H9 (cell line): Measurements from ENCODE around the gene KLHDC9. TPM values are rescaled to one million over a fixed set of nuclear protein-coding genes. Genes with fewer than 3 reads are reported as not detected.

Source experiments
- DNase-seq: peaks from one replicate; pipeline ENCODE4 v3.0.0-alpha.2; 2017
- H2AFZ ChIP-seq: one replicate; pipeline ENCODE4 v1.6.1; 2013; ENCODE audit warnings: mild to moderate bottlenecking, low read length, control low read depth, moderate library complexity
- H2AK5ac ChIP-seq: 2 replicates; pipeline ENCODE4 v1.6.1; 2013; ENCODE audit warnings: low read length, control low read depth, mixed read lengths; ENCODE audit not compliant: insufficient read length
- H2BK120ac ChIP-seq: one replicate; pipeline ENCODE4 v1.6.1; 2013; ENCODE audit warnings: low read depth, mild to moderate bottlenecking, low read length, control low read depth, inconsistent platforms; ENCODE audit not compliant: poor library complexity, severe bottlenecking
- H2BK12ac ChIP-seq: 2 replicates; pipeline ENCODE4 v1.6.1; 2013; ENCODE audit warnings: low read length, control low read depth, mixed read lengths, low read depth; ENCODE audit not compliant: insufficient read length
- H2BK15ac ChIP-seq: 2 replicates; pipeline ENCODE4 v1.6.1; 2013; ENCODE audit warnings: low read depth, low read length, control low read depth
- H2BK20ac ChIP-seq: one replicate; pipeline ENCODE4 v1.6.1; 2013; ENCODE audit warnings: low read depth, mild to moderate bottlenecking, low read length, control low read depth, inconsistent platforms; ENCODE audit not compliant: poor library complexity, severe bottlenecking
- H2BK5ac ChIP-seq: 2 replicates; pipeline ENCODE4 v1.6.1; 2013; ENCODE audit warnings: low read length, control low read depth, mixed read lengths; ENCODE audit not compliant: insufficient read length
- H3K14ac ChIP-seq: 2 replicates; pipeline ENCODE4 v1.6.1; 2013; ENCODE audit warnings: low read length, control low read depth; ENCODE audit not compliant: insufficient read depth
- H3K18ac ChIP-seq: 2 replicates; pipeline ENCODE4 v1.6.1; 2013; ENCODE audit warnings: low read depth, mild to moderate bottlenecking, mixed read lengths, low read length, control low read depth; ENCODE audit not compliant: insufficient read length
- H3K23ac ChIP-seq: 2 replicates; pipeline ENCODE4 v1.6.1; 2013; ENCODE audit warnings: low read length, control low read depth, mixed read lengths, low read depth; ENCODE audit not compliant: insufficient read length
- H3K23me2 ChIP-seq: 2 replicates; pipeline ENCODE4 v1.6.1; 2013; ENCODE audit warnings: low read depth, mild to moderate bottlenecking, mixed read lengths, low read length, control low read depth; ENCODE audit not compliant: insufficient read length, poor library complexity, severe bottlenecking
- H3K27ac ChIP-seq: 2 replicates; pipeline ENCODE4 v1.5.1; 2013; ENCODE audit warnings: low read length, control low read depth, mixed read lengths, low read depth; ENCODE audit not compliant: insufficient read length
- H3K27me3 ChIP-seq: 2 replicates; pipeline ENCODE4 v1.6.1; 2013; ENCODE audit warnings: low read length, control low read depth, inconsistent platforms; ENCODE audit not compliant: insufficient read depth
- H3K4ac ChIP-seq: 2 replicates; pipeline ENCODE4 v1.6.1; 2013; ENCODE audit warnings: low read depth, mild to moderate bottlenecking, control low read depth, inconsistent platforms, low read length, moderate library complexity
- H3K4me1 ChIP-seq: 2 replicates; pipeline ENCODE4 v1.6.1; 2013; ENCODE audit warnings: low read length, control low read depth, inconsistent platforms; ENCODE audit not compliant: insufficient read depth
- H3K4me2 ChIP-seq: 2 replicates; pipeline ENCODE4 v1.6.1; 2013; ENCODE audit warnings: low read length, control low read depth, mixed read lengths; ENCODE audit not compliant: insufficient read length, insufficient read depth
- H3K56ac ChIP-seq: 2 replicates; pipeline ENCODE4 v1.6.1; 2013; ENCODE audit warnings: low read depth, mild to moderate bottlenecking, mixed read lengths, low read length, control low read depth; ENCODE audit not compliant: insufficient read length
- H3K79me1 ChIP-seq: 2 replicates; pipeline ENCODE4 v1.6.1; 2013; ENCODE audit warnings: low read depth, mild to moderate bottlenecking, moderate library complexity, low read length, control low read depth, inconsistent platforms; ENCODE audit not compliant: insufficient read depth, poor library complexity, severe bottlenecking
- H3K79me2 ChIP-seq: 2 replicates; pipeline ENCODE4 v1.6.1; 2013; ENCODE audit warnings: low read length, control low read depth, inconsistent platforms; ENCODE audit not compliant: insufficient read depth
- H3K9ac ChIP-seq: 2 replicates; pipeline ENCODE4 v1.6.1; 2013; ENCODE audit warnings: low read length, control low read depth, mixed read lengths; ENCODE audit not compliant: insufficient read length; ENCODE audit errors: extremely low read depth
- H3K9me3 ChIP-seq: one replicate; pipeline ENCODE4 v1.6.1; 2013; ENCODE audit warnings: low read depth, low read length, inconsistent platforms; ENCODE audit not compliant: control insufficient read depth
- H3T11ph ChIP-seq: one replicate; pipeline ENCODE4 v1.6.1; 2013; ENCODE audit warnings: mild to moderate bottlenecking, low read length, control low read depth, inconsistent platforms
- H4K20me1 ChIP-seq: one replicate; pipeline ENCODE4 v1.6.1; 2013; ENCODE audit not compliant: control insufficient read depth, insufficient read length, insufficient read depth
- H4K5ac ChIP-seq: 2 replicates; pipeline ENCODE4 v1.6.1; 2013; ENCODE audit warnings: low read depth, mild to moderate bottlenecking, mixed read lengths, low read length, control low read depth; ENCODE audit not compliant: insufficient read length
- H4K8ac ChIP-seq: replicated peaks from 2 replicates; pipeline ENCODE4 v1.6.1; 2013; ENCODE audit warnings: low read length, control low read depth, mixed read lengths, low read depth; ENCODE audit not compliant: insufficient read length
- H4K91ac ChIP-seq: 2 replicates; pipeline ENCODE4 v1.6.1; 2013; ENCODE audit warnings: low read depth, mild to moderate bottlenecking, moderate library complexity, mixed read lengths, low read length, control low read depth; ENCODE audit not compliant: insufficient read length
- H3K27ac Mint-ChIP-seq, 3 experiments: 2 replicates in 2 of 3; 3 replicates in 1 of 3; pipeline ENCODE4 v1.8.0; 2020 to 2021; ENCODE audit warnings: mixed read lengths in 3 of 3, mild to moderate bottlenecking in 1 of 3, moderate library complexity in 1 of 3
- H3K27me3 Mint-ChIP-seq: 2 replicates; pipeline ENCODE4 v1.8.0; 2021; ENCODE audit warnings: low read depth, mild to moderate bottlenecking, moderate library complexity, mixed read lengths
- H3K36me3 Mint-ChIP-seq, 3 experiments: 2 replicates in 2 of 3; 3 replicates in 1 of 3; pipeline ENCODE4 v1.8.0; 2020 to 2021; ENCODE audit warnings: low read depth in 3 of 3, mixed read lengths in 3 of 3; ENCODE audit not compliant: insufficient read depth in 1 of 3
- H3K4me1 Mint-ChIP-seq, 2 experiments: 2 replicates each; pipeline ENCODE4 v1.8.0; 2020; ENCODE audit warnings: mixed read lengths in 2 of 2
- H3K4me3 Mint-ChIP-seq, 2 experiments: 2 replicates in 1 of 2; 3 replicates in 1 of 2; pipeline ENCODE4 v1.8.0; 2020 to 2021; ENCODE audit warnings: mild to moderate bottlenecking in 2 of 2, mixed read lengths in 2 of 2, moderate library complexity in 1 of 2
- H3K9me3 Mint-ChIP-seq, 2 experiments: 2 replicates in 1 of 2; 3 replicates in 1 of 2; pipeline ENCODE4 v1.8.0; 2020; ENCODE audit warnings: mild to moderate bottlenecking in 2 of 2, mixed read lengths in 2 of 2, moderate library complexity in 1 of 2
- WGBS: extraction: QIAGEN DNeasy Blood & Tissue Kit; methylation state at CpG from one replicate; pipeline ENCODE4 v1.1.7; 2013; ENCODE audit warnings: missing lambda C conversion rate, low lambda C conversion rate, mixed read lengths; ENCODE audit not compliant: insufficient read length; ENCODE audit errors: extremely low coverage; 5-methylcytosine and 5-hydroxymethylcytosine counted together
- total RNA-seq: library from RNA; stranded (reverse); gene quantifications from 2 replicates; pipeline ENCODE4 v1.2.1, GENCODE V29; 2021
- TF ChIP-seq, protein P1 (sequence below): fragments of 200-600 bp; sonication (generic); conservative IDR thresholded peaks from 3 replicates; pipeline ENCODE4 v1.8.0; 2021; ENCODE audit warnings: antibody characterized with exemption, mild to moderate bottlenecking

KLHDC9 gene
- total RNA-seq, 1 experiment from 2014 or later: 6.6 TPM

DNA sequence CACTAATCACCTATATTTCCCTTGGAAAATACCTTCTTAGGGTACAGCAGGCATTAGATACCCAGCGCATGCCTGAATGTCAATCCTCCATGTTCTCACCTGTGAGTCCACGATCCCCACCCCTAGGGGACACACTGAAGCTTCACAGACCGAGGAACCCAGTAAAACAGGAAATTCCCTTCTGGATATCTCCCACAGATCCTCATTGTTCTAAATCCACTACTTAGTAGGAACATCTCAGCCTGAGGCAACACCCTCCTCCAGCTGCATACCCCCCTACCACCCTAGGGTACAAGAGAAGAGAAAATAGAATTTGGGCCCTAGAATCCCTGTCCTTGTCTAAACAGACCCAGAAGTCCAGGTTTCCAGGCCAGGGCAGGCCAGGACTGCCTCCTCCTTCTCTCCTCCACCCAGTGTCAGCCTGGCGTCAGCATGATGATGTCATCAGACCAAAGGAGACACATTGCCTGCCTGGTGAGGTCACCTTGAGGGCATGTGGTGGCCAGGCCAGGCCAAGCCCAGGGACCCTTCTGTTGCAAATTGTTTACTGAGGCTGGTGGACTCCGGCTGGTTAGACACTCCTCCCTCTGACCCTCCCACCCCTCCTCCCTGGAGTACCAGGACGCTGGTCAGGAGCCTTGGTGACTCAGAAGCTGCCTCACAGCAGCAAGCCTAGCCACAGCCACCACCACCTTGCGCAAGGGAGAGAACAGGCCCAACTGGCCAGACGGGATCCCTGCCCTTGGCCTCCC, 15.0 kb upstream of the KLHDC9 start:
- Mint-ChIP-seq H3K27me3 (no peaks in the 10 kb centered on the region; the same call in 1 of the 2 replicates), H3K4me1 (peaks cover 51 to 52% of the 10 kb centered on the region in 2 experiments), H3K36me3 (no peaks in the 10 kb centered on the region), H3K27ac (peak overlapping the region in 2 of 3 experiments; percentile 44 to 61; a peak in 2 of 7 replicates), H3K4me3 (no peak overlapping the region; a peak in 1 of 5 replicates), H3K9me3 (no peaks in the 10 kb centered on the region)
- TF ChIP-seq, protein P1, sequence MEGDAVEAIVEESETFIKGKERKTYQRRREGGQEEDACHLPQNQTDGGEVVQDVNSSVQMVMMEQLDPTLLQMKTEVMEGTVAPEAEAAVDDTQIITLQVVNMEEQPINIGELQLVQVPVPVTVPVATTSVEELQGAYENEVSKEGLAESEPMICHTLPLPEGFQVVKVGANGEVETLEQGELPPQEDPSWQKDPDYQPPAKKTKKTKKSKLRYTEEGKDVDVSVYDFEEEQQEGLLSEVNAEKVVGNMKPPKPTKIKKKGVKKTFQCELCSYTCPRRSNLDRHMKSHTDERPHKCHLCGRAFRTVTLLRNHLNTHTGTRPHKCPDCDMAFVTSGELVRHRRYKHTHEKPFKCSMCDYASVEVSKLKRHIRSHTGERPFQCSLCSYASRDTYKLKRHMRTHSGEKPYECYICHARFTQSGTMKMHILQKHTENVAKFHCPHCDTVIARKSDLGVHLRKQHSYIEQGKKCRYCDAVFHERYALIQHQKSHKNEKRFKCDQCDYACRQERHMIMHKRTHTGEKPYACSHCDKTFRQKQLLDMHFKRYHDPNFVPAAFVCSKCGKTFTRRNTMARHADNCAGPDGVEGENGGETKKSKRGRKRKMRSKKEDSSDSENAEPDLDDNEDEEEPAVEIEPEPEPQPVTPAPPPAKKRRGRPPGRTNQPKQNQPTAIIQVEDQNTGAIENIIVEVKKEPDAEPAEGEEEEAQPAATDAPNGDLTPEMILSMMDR: no peak
- H2BK20ac ChIP-seq: no peak overlapping the region
- no peak for DNase-seq
- no peak overlapping the region for H3K4me2 ChIP-seq
- no peak overlapping the region for H3K27ac ChIP-seq
- H3K79me1 ChIP-seq: no peaks in the 10 kb centered on the region
- H3K18ac ChIP-seq: no peak overlapping the region
- H3K4ac ChIP-seq: no peak overlapping the region
- H2BK120ac ChIP-seq: no peak overlapping the region
- no peaks in the 10 kb centered on the region for H4K20me1 ChIP-seq
- no peaks in the 10 kb centered on the region for H3K79me2 ChIP-seq
- H2AK5ac ChIP-seq: no peak overlapping the region
- no peak overlapping the region for H2BK15ac ChIP-seq
- no peak overlapping the region for H3K9ac ChIP-seq
- H4K91ac ChIP-seq: no peak overlapping the region
- no peak overlapping the region for H3K56ac ChIP-seq
- no peak overlapping the region for H4K5ac ChIP-seq
- no peaks in the 10 kb centered on the region for H3K9me3 ChIP-seq
- no peak overlapping the region for H3T11ph ChIP-seq
- no peak overlapping the region for H2BK5ac ChIP-seq
- H3K23me2 ChIP-seq: no peaks in the 10 kb centered on the region
- no peaks in the 10 kb centered on the region for H3K27me3 ChIP-seq
- WGBS: no CpG with 5 or more reads among the region's 8 CpGs
- no peaks in the 10 kb centered on the region for H3K4me1 ChIP-seq
- no peak overlapping the region for H3K14ac ChIP-seq
- H2AFZ ChIP-seq: no peak overlapping the region
- no peak overlapping the region for H4K8ac ChIP-seq
- H3K23ac ChIP-seq: no peak overlapping the region
- no peak overlapping the region for H2BK12ac ChIP-seq
